Measurements from ENCODE around the gene BICC1.

The BICC1 gene

GRCh38 chr10:58772758-58773157 lies 260.1 kb downstream of the BICC1 start:
- H3K36me3 ChIP-seq (ENCODE audit: insufficient read depth, low read length) = no peaks in the 10 kb centered on the region
- TF ChIP-seq CTCF (conservative IDR thresholded peaks at IDR 0.05; ENCODE audit: low read length) (no peak), EZH2phosphoT487 (IDR thresholded peaks at IDR 0.05; ENCODE audit: borderline replicate concordance) (no peak)
- no peak overlapping the region for H3K4me2 ChIP-seq (ENCODE audit: low read depth, low read length, poor library complexity, severe bottlenecking)
- no peaks in the 10 kb centered on the region for H3F3A ChIP-seq (ENCODE audit: low read depth)
- H3K79me2 ChIP-seq (ENCODE audit: insufficient read depth, low read length) = no peaks in the 10 kb centered on the region
- H3K27me3 ChIP-seq (ENCODE audit: insufficient read depth, low read length, poor library complexity, severe bottlenecking) = no peaks in the 10 kb centered on the region
- no peak overlapping the region for H3K9ac ChIP-seq (ENCODE audit: low read depth, low read length, poor library complexity, severe bottlenecking)
- H3K4me3 ChIP-seq (ENCODE audit: low read length, poor library complexity, severe bottlenecking) = no peak overlapping the region
- no peak overlapping the region for H2AFZ ChIP-seq (ENCODE audit: low read length)
- no peaks in the 10 kb centered on the region for H3K9me3 ChIP-seq (ENCODE audit: insufficient read depth, low read depth, low read length)
- H3K9me2 ChIP-seq (replicated peaks; ENCODE audit: low read depth, low read length) = no peaks in the 10 kb centered on the region
- no peaks in the 10 kb centered on the region for H3K4me1 ChIP-seq (ENCODE audit: insufficient read depth, low read length, poor library complexity, severe bottlenecking)
- H4K20me1 ChIP-seq (ENCODE audit: insufficient read depth, low read length, poor library complexity, severe bottlenecking) = no peaks in the 10 kb centered on the region

- Histone ChIP-seq H3K9me2 (replicated peaks; ENCODE audit: low read depth, low read length) (no peaks in the 10 kb centered on the region), H2AFZ (ENCODE audit: low read length) (no peak overlapping the region), H4K20me1 (ENCODE audit: insufficient read depth, low read length, poor library complexity, severe bottlenecking) (no peaks in the 10 kb centered on the region), H3K79me2 (ENCODE audit: insufficient read depth, low read length) (no peaks in the 10 kb centered on the region), H3K9ac (ENCODE audit: low read depth, low read length, poor library complexity, severe bottlenecking) (no peak overlapping the region), H3K36me3 (ENCODE audit: insufficient read depth, low read length) (no peaks in the 10 kb centered on the region), H3F3A (ENCODE audit: low read depth) (no peaks in the 10 kb centered on the region), H3K4me2 (ENCODE audit: low read depth, low read length, poor library complexity, severe bottlenecking) (no peak overlapping the region), H3K9me3 (ENCODE audit: insufficient read depth, low read depth, low read length) (no peaks in the 10 kb centered on the region), H3K27me3 (ENCODE audit: insufficient read depth, low read length, poor library complexity, severe bottlenecking) (no peaks in the 10 kb centered on the region), H3K4me3 (ENCODE audit: low read length, poor library complexity, severe bottlenecking) (no peak overlapping the region), H3K4me1 (ENCODE audit: insufficient read depth, low read length, poor library complexity, severe bottlenecking) (no peaks in the 10 kb centered on the region)
- TF ChIP-seq CTCF (conservative IDR thresholded peaks at IDR 0.05; ENCODE audit: low read length) (no peak), EZH2phosphoT487 (IDR thresholded peaks at IDR 0.05; ENCODE audit: borderline replicate concordance) (no peak)
Observed at GRCh38 chr10:58773341-58773740, 260.7 kb downstream of the BICC1 start.

- H3K9me3 ChIP-seq (ENCODE audit: insufficient read depth, low read depth, low read length) = no peaks in the 10 kb centered on the region
- no peaks in the 10 kb centered on the region for H4K20me1 ChIP-seq (ENCODE audit: insufficient read depth, low read length, poor library complexity, severe bottlenecking)
- no peaks in the 10 kb centered on the region for H3K4me1 ChIP-seq (ENCODE audit: insufficient read depth, low read length, poor library complexity, severe bottlenecking)
- no peaks in the 10 kb centered on the region for H3K36me3 ChIP-seq (ENCODE audit: insufficient read depth, low read length)
- TF ChIP-seq EZH2phosphoT487 (IDR thresholded peaks at IDR 0.05; ENCODE audit: borderline replicate concordance) (no peak), CTCF (conservative IDR thresholded peaks at IDR 0.05; ENCODE audit: low read length) (no peak)
- no peak overlapping the region for H3K9ac ChIP-seq (ENCODE audit: low read depth, low read length, poor library complexity, severe bottlenecking)
- H3K4me2 ChIP-seq (ENCODE audit: low read depth, low read length, poor library complexity, severe bottlenecking) = no peak overlapping the region
- no peak overlapping the region for H2AFZ ChIP-seq (ENCODE audit: low read length)
- H3K4me3 ChIP-seq (ENCODE audit: low read length, poor library complexity, severe bottlenecking) = no peak overlapping the region
- no peaks in the 10 kb centered on the region for H3F3A ChIP-seq (ENCODE audit: low read depth)
- no peaks in the 10 kb centered on the region for H3K9me2 ChIP-seq (replicated peaks; ENCODE audit: low read depth, low read length)
- H3K79me2 ChIP-seq (ENCODE audit: insufficient read depth, low read length) = no peaks in the 10 kb centered on the region
- no peaks in the 10 kb centered on the region for H3K27me3 ChIP-seq (ENCODE audit: insufficient read depth, low read length, poor library complexity, severe bottlenecking)
Observed at GRCh38 chr10:58773944-58774343, 261.3 kb downstream of the BICC1 start.
